Adipocyte (in vitro differentiated cells): ENCODE data around the gene STAB2.

ENCODE experiments used
- DNase-seq: peaks from one replicate; pipeline ENCODE4 v3.0.0-alpha.2; 2015; ENCODE audit warnings: low read depth
- H3K27me3 ChIP-seq: replicated peaks from 2 replicates; pipeline ENCODE4 v1.7.0; 2013; ENCODE audit warnings: mild to moderate bottlenecking, low read length, moderate library complexity; ENCODE audit not compliant: control insufficient read depth, insufficient read depth
- H3K36me3 ChIP-seq: 2 replicates; pipeline ENCODE4 v1.7.0; 2013; ENCODE audit warnings: low read length, mild to moderate bottlenecking, moderate library complexity; ENCODE audit not compliant: control insufficient read depth, insufficient read depth, severe bottlenecking
- H3K4me1 ChIP-seq: 2 replicates; pipeline ENCODE4 v1.7.0; 2013; ENCODE audit warnings: mild to moderate bottlenecking, low read length, moderate library complexity; ENCODE audit not compliant: control insufficient read depth, insufficient read depth
- H3K4me3 ChIP-seq: 2 replicates; pipeline ENCODE4 v1.7.0; 2013; ENCODE audit warnings: mild to moderate bottlenecking, low read length, moderate library complexity
- H3K9ac ChIP-seq: 2 replicates; pipeline ENCODE4 v1.7.0; 2013; ENCODE audit warnings: mild to moderate bottlenecking, low read length, moderate library complexity
- H3K9me3 ChIP-seq: 2 replicates; pipeline ENCODE4 v1.7.0; 2013; ENCODE audit warnings: mild to moderate bottlenecking, low read length, moderate library complexity; ENCODE audit not compliant: control insufficient read depth

The STAB2 gene

DNA sequence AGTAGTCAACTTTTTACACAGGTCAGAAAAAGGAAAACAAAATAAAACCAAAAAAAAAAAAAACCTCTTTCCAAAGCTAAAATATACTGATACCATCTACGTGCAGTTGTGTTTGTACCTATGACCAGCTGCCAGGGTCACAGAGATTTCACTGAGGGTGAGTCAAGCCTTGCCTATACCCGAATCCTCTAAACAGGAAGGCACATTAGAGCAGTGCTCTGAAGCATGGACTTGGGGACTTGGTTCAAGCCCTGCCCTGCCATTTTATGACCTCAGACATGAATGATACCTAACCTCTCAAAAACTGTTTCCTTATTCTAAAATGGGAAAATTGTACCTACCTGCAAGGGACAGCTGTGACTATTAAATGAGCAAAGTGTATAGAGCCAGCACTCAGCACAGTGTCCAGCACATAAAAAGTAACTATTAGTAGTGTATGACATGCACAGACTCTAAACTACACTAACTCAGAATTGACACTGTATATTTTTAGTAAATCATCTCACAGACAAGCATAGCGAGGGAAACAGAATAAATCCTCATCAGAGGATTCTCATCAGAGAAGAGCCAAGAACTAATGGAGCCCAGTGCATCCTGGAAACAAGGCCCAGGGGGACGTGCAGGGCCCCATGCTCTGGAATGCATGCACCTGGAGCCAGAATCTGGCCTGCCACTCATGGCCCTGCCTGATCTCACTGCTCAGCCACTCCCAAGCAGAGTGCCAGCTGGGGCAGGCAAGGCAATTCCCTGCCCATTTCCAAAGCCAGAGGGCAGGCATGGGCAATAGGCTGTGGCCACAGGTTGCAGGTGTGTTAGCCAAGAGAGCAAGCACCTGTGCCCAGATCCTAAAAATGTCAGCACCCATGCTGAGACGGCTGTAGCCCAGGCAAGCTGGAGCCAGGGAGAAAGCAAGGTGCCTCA lies 196.9 kb downstream of the STAB2 start:
- Histone ChIP-seq H3K9me3 (no peaks in the 10 kb centered on the region), H3K4me1 (peaks cover 15% of the 10 kb centered on the region), H3K4me3 (no peak overlapping the region), H3K9ac (no peak overlapping the region), H3K36me3 (peaks cover 45% of the 10 kb centered on the region), H3K27me3 (no peaks in the 10 kb centered on the region)
- DNase-seq: no peak

- H3K27me3 ChIP-seq: no peaks in the 10 kb centered on the region
- H3K4me3 ChIP-seq: no peak overlapping the region
- H3K4me1 ChIP-seq: peaks cover 2% of the 10 kb centered on the region
- no peak overlapping the region for H3K9ac ChIP-seq
- peaks cover 39% of the 10 kb centered on the region for H3K36me3 ChIP-seq
- no peaks in the 10 kb centered on the region for H3K9me3 ChIP-seq
- no peak for DNase-seq
Measured at GRCh38 chr12:103785243-103786031, 198.4 kb downstream of the STAB2 start.

- H3K9me3 ChIP-seq: no peaks in the 10 kb centered on the region
- no peaks in the 10 kb centered on the region for H3K4me1 ChIP-seq
Measured at GRCh38 chr12:103786201-103786600, 199.1 kb downstream of the STAB2 start.

DNA sequence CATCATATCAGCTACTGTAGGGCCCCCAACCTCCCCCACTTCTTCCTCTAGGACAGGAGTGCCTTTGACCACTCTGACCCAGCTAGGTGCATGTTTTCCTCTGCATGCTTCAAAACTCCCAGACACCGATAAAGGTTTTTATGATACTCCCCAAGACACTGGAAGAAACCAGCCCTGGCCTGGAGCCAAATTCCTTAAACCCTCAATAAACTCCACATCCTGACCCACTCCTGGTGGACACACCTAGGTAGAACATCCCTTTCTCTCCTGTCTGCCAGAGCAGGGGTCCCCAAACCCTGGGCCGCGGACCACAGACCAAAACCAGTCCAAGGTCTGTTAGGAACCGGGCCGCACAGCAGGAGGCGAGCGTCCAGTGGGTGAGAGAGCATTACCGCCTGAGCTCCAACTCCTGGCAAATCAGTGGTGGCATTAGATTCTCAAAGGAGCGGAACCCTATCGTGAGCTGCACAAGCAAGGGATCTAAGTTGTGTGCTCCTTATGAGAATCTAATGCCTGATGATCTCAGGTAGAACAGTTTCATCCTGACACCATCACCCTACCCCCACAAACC lies 204.4 kb downstream of the STAB2 start:
- no peak overlapping the region for H3K9ac ChIP-seq
- no peaks in the 10 kb centered on the region for H3K27me3 ChIP-seq
- H3K9me3 ChIP-seq: no peaks in the 10 kb centered on the region
- H3K4me3 ChIP-seq: no peak overlapping the region
- no peak for DNase-seq
- peaks cover 62% of the 10 kb centered on the region for H3K36me3 ChIP-seq
- H3K4me1 ChIP-seq: no peaks in the 10 kb centered on the region

More at GRCh38 chr12:103786201-103786600, 199.1 kb downstream of the STAB2 start:
- H3K4me3 ChIP-seq: no peak overlapping the region
- H3K36me3 ChIP-seq: peaks cover 40% of the 10 kb centered on the region
- no peak for DNase-seq
- H3K27me3 ChIP-seq: no peaks in the 10 kb centered on the region
- no peak overlapping the region for H3K9ac ChIP-seq

DNA sequence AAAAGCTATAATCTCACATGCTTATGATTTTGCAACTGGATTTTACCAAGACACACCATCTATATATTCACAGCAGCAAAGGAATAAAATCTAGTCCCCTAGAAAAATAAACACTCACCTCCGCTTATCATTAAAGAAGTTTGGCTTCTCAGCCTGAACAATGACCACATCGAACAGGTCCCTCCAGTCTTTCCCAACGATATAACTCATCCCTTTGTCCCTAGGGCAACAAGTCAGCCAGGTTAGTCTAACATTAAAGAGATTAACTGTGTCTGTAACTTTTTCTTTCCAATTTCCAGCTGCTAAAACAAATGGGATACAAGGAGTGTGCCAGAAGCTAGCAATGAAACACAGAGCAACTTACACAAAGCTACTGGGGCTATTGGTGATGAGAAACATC lies 206.0 kb downstream of the STAB2 start:
- H3K36me3 ChIP-seq: peaks cover 59% of the 10 kb centered on the region
- no peak overlapping the region for H3K9ac ChIP-seq
- DNase-seq: no peak
- no peaks in the 10 kb centered on the region for H3K9me3 ChIP-seq
- no peaks in the 10 kb centered on the region for H3K27me3 ChIP-seq
- H3K4me3 ChIP-seq: no peak overlapping the region
- no peaks in the 10 kb centered on the region for H3K4me1 ChIP-seq

- no peaks in the 10 kb centered on the region for H3K27me3 ChIP-seq
- H3K4me1 ChIP-seq: no peaks in the 10 kb centered on the region
- no peak for DNase-seq
- H3K9me3 ChIP-seq: no peaks in the 10 kb centered on the region
- H3K4me3 ChIP-seq: no peak overlapping the region
- peaks cover 64% of the 10 kb centered on the region for H3K36me3 ChIP-seq
- H3K9ac ChIP-seq: no peak overlapping the region
Measured at GRCh38 chr12:103793512-103794045, 206.5 kb downstream of the STAB2 start.

DNA sequence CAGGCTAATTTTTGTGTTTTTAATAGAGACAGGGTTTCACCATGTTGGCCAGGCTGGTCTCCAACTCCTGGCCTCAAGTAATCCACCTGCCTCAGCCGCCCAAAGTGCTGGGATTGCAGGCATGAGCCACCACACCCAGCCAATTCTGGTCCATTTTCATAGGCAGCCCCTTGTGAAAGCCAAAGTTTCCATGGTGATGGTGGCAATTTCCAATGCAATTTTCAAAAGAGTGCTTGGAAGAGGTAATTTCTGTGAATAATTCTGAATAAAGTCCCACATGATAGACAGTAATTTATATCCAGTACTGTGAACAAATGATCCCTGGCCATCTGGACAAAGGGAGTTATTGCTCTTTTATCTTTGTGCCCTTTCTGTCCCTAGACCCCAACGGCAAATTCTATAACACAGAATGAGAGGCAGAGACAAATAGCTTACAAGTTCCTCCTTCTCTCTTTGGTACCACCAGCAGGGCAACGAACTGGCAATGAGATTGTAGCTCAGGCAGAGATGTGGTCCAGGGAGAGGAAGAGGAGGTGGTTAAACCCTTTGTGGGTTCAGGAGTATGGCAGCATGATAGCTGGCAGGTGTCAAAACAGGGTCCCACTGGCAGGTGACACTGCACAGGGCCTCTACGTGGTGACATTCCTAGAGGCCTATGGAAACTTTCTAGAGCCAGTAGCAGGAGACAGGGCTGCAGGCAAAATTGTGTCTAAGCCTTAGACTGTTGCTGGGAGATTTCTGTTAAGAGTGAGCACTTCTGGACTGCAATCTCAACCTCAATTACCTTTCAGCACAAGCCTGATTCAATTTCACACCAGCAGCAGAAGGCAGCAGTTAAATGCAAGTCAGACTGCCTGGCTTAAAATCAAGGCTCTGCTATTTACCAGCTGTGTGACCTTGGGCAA lies 207.5 kb downstream of the STAB2 start:
- Histone ChIP-seq H3K4me3 (no peak overlapping the region), H3K36me3 (peaks cover 66% of the 10 kb centered on the region), H3K27me3 (no peaks in the 10 kb centered on the region), H3K9ac (no peak overlapping the region), H3K9me3 (no peaks in the 10 kb centered on the region), H3K4me1 (no peaks in the 10 kb centered on the region)
- DNase-seq: no peak

DNA sequence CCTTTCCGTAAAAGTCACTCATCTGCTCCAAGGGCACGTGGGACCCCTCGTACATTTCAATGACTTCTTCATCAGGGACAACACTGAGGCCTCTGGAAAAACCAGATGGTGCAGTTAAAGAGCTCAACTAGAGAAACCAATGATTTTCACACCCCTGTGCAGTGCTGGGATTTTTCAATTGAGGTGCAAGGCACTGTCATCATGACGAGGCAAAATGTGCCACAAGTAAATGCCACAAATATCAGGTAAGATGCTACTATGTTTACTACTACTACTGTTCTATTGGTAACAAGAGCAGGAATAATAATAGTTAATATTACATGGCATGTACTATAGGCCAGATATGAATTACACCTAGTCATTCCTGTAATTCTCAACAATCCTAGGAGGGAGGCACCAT lies 211.5 kb downstream of the STAB2 start:
- no peak for DNase-seq
- Histone ChIP-seq H3K4me3 (no peak overlapping the region), H3K27me3 (no peaks in the 10 kb centered on the region), H3K9ac (no peak overlapping the region), H3K36me3 (peaks cover 39% of the 10 kb centered on the region), H3K4me1 (peaks cover 18% of the 10 kb centered on the region), H3K9me3 (no peaks in the 10 kb centered on the region)

DNA sequence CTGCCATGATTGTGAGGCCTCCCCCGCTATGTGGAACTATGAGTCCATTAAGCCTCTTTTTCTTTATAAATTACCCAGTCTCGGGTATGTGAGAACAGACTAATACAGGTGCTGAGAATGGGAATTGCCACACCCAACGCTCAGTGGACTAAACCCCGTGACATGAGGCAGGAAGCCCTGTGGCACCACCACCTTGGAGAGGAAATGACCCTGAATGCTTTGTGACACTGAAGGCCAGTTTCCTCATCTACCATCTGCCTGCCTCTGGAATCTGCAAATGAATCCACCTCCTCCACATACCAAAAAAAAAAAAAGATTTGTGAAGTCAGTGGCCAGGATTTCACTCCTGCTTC lies 212.4 kb downstream of the STAB2 start:
- H3K27me3 ChIP-seq: no peaks in the 10 kb centered on the region
- peaks cover 32% of the 10 kb centered on the region for H3K36me3 ChIP-seq
- no peak for DNase-seq
- no peak overlapping the region for H3K9ac ChIP-seq
- peaks cover 19% of the 10 kb centered on the region for H3K4me1 ChIP-seq
- no peaks in the 10 kb centered on the region for H3K9me3 ChIP-seq
- H3K4me3 ChIP-seq: no peak overlapping the region

- Histone ChIP-seq H3K4me3 (peak overlapping the region; percentile 36), H3K9ac (peak overlapping the region; percentile 8), H3K9me3 (no peaks in the 10 kb centered on the region), H3K36me3 (peaks cover 26% of the 10 kb centered on the region), H3K4me1 (peaks cover 25% of the 10 kb centered on the region), H3K27me3 (no peaks in the 10 kb centered on the region)
- DNase-seq: peak; percentile 46
Measured at GRCh38 chr12:103799857-103800771, 213.0 kb downstream of the STAB2 start.
